NB4 (cell line): ENCODE data around the gene MPG.

Source experiments
- DNase-seq: peaks from one replicate; pipeline ENCODE4 v3.0.0; 2010; ENCODE audit warnings: low read depth
- H3K4me3 ChIP-seq: one replicate; pipeline ENCODE4 v1.5.1; 2011; ENCODE audit warnings: mild to moderate bottlenecking, low read depth, low read length, moderate library complexity
- MYC ChIP-seq: IDR thresholded peaks from 2 replicates; pipeline ENCODE4 v1.6.1; 2011; ENCODE audit warnings: low read depth, low read length
- POLR2A ChIP-seq: IDR thresholded peaks from 2 replicates; pipeline ENCODE4 v1.6.1; 2011; ENCODE audit warnings: mild to moderate bottlenecking; ENCODE audit not compliant: insufficient read length; ENCODE audit errors: extremely low read depth
- TF ChIP-seq, protein P1 (sequence below): IDR thresholded peaks from one replicate; pipeline ENCODE4 v1.5.1; 2012; ENCODE audit warnings: low read depth, low read length
- TF ChIP-seq, protein P2 (sequence below): IDR thresholded peaks from 2 replicates; pipeline ENCODE4 v1.6.1; 2011; ENCODE audit warnings: low read depth, low read length

MPG gene

DNA sequence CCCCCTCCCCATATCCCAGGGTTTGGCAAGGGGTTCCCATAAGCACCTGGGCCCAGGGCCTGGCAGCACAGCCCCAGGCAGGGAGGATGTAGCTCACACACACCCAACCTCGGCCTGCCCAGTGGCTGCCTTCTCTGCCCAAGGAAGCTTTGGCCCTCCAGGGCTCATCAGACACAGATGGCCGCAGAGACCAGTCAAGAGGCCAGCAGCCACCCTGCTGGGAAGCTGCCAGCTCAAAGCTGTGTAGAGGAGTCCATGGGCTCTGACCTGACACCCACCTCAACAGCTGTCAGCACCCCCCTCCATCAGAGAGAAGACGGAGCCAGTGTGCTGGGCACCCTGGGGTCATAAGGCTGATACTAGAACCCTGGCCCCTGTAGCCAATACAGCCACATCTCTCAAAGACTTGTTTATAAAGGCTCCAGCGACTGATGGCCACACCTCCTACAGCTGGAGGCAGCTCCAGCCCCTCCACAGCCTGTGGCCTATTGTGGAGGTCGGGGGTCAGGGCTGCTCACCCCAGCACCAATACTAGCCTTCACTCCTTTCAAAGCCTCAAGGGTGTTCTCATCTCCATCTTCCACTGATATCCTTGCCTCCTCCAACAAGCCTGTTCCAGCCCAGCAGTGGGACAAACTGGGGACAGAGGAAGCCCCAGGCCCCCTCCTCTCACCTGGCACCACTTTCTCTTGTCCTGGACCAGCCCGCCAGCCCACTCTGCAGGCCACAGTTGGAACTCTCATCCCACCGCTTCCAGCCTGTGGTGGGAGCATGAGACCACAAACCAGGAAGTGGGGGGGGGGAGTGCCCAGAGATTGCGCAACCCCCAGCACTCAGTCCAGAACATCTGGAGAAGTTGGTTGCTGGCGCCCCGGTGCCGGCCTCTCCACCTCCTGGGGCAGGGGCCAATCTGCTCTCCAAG lies 2.2 kb upstream of the MPG start:
- peak; percentile 93 for DNase-seq
- no peak overlapping the region for H3K4me3 ChIP-seq
- TF ChIP-seq MYC, result peak; percentile 65
- TF ChIP-seq, protein P1, sequence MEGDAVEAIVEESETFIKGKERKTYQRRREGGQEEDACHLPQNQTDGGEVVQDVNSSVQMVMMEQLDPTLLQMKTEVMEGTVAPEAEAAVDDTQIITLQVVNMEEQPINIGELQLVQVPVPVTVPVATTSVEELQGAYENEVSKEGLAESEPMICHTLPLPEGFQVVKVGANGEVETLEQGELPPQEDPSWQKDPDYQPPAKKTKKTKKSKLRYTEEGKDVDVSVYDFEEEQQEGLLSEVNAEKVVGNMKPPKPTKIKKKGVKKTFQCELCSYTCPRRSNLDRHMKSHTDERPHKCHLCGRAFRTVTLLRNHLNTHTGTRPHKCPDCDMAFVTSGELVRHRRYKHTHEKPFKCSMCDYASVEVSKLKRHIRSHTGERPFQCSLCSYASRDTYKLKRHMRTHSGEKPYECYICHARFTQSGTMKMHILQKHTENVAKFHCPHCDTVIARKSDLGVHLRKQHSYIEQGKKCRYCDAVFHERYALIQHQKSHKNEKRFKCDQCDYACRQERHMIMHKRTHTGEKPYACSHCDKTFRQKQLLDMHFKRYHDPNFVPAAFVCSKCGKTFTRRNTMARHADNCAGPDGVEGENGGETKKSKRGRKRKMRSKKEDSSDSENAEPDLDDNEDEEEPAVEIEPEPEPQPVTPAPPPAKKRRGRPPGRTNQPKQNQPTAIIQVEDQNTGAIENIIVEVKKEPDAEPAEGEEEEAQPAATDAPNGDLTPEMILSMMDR, result peak; percentile 1
- TF ChIP-seq, protein P2, sequence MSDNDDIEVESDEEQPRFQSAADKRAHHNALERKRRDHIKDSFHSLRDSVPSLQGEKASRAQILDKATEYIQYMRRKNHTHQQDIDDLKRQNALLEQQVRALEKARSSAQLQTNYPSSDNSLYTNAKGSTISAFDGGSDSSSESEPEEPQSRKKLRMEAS, result no peak
- no peak for TF ChIP-seq POLR2A

DNA sequence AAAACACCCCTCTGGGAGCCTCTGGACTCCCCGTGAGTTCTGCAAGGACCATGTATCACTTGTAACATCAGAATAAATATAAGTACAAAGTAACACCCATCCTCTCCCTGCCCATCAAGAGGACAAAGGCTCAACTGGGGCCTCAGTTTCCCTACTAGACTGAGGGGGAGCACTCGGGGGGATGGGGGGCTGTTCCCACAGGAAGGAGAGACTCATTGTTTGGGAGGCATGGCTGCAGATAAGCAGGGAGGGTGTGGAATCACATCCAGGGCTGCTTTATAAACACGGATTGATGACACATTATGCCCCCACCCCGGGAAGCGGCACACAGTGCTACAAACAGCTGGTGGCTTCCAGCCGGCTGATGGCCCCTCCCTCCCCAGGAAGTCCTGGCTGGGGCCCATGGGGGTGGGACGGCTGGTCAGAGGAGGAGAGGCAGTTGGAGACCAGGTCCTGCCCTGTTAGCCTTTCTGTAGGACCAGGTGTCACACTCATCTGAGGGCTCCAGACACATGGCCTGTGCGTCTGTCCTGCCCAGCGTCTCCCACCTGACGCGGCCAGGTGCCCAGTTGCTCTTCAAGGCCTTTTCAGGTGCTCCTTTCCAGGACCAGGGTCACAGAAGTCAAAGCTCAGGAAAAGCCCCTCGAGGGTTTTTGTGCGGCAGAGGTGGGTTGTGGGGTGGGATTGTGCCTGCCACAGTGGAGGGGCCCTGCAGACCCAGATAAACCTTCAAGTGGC lies 1.3 kb upstream of the MPG start:
- peak; percentile 74 for DNase-seq
- TF ChIP-seq POLR2A, result no peak
- TF ChIP-seq MYC, result no peak
- TF ChIP-seq, protein P2, result peak; percentile 31; the same call in 1 of the 2 replicates
- TF ChIP-seq, protein P1, result no peak

DNA sequence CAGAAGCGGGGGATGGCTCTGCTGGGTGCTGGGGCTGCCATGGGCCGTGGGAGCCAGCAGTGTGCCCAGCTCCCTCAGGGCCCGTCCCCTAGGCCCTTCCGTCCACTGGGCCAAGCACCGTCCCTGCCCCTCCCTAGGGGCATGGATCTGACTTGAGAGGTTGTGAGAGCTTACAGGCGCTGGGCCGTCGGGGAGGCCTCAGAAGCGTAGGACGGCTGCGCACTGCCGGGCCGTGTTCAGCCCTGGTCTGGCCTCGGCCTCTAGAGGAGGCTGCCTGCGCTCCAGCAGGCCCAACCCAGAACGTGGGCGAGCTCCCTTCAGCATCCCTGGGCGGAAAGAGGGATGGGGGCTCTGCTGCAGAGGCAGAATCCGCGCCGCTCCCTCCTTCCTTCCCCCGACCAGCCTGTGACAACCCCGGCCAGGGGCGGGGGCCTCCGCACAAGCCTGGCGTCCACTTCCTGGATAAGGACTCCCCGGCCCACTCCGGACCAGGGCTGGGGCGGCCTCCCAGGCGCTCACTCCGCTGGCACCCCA lies 685 bp upstream of the MPG start:
- DNase-seq, result peak; percentile 71
- peak overlapping the region; percentile 28 for H3K4me3 ChIP-seq
- 0 out of 2 replicates have a peak, but pooled peaks have one; percentile 14 for TF ChIP-seq MYC
- TF ChIP-seq, protein P2, result no peak

More for the DNA sequence above, 1.3 kb upstream of the MPG start:
- H3K4me3 ChIP-seq, result peak overlapping the region; percentile 28

DNA sequence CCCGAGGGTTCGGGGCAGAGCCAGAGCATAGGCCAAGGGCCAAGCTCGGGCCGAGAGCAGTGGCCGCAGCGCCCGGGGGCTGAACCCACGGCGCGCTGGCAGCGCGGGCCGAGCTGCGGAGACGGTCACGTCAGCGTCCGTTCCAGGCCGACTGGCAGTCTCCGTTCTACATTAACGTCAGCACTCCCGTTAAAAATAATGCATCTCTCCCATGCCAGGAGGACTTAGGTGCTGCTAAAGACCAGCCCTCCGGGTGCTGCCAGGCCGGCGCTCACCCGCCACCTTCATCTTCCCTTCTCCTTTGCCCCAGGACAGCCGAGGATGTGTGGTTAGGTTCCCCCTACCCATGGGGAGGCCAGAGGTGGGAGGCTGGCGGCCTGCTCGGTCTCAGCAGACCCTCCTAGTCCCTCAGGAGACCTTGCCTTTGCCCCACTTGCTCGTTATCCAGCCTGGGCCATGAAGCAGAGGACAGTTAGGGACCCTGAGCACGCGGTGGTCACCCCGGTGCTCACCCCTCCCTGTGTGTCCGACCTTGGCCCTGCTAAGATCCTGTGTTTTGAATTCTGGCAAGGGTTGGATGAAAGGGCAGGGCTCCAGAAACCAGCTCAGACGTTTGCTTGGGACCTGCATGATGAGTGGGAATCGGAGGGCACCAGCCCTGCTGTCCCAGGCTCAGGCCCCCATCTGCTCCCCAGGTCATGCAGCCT lies 572 bp downstream of the MPG start:
- peak; percentile 32 for DNase-seq
- TF ChIP-seq MYC, result no peak
- TF ChIP-seq, protein P2, result no peak
- TF ChIP-seq POLR2A, result no peak
- TF ChIP-seq, protein P1, result no peak
- peak overlapping the region; percentile 64 for H3K4me3 ChIP-seq

DNA sequence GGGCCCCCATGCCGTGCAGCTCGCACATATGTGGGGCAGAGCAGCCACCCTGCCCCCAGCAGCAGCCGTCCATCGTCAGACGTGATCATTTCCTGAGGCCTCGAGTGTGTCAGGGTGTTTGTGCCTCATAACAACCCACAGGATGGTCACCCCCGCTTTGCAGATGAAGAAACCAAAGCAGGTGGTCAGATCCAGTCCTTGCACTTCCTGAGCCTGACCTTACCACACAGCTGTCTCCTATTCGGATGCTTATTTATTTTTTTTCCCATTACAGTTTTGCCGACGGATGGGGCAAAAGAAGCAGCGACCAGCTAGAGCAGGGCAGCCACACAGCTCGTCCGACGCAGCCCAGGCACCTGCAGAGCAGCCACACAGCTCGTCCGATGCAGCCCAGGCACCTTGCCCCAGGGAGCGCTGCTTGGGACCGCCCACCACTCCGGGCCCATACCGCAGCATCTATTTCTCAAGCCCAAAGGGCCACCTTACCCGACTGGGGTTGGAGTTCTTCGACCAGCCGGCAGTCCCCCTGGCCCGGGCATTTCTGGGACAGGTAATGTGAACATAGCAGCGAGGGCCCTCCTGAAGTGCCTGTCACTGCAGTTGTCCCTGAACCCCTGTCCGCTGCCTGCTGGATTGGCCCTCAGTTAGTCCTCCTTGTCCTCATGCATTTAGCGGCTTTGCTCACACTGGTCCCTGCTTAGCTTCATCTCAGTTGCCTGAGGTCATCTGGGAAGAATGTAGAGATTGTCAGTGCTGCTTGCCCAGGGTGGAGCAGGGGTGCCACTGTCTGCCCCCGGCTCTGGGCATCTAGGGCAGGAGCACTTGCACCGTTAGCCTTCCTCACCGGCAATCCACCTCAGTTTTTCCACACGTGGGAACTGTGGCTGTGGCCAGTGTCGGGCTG lies 1.4 kb downstream of the MPG start:
- peak overlapping the region; percentile 64 for H3K4me3 ChIP-seq
- TF ChIP-seq, protein P1, result no peak
- TF ChIP-seq POLR2A, result no peak
- TF ChIP-seq, protein P2, result no peak
- TF ChIP-seq MYC, result no peak
- peak; percentile 68 for DNase-seq
